ENCODE data around the gene MBD2. TPM values are rescaled to one million over a fixed set of nuclear protein-coding genes. Genes with fewer than 3 reads are reported as not detected.
A peak's percentile ranks its signal among the peaks of the same experiment; 100 is the strongest.

Gene MBD2
- total and polyA plus RNA-seq, 5 donors from 2014 or later = 8.4 to 132 (median 25.2) TPM

- no peaks in the 10 kb centered on the region for H3K36me3 Mint-ChIP-seq
- no peaks in the 10 kb centered on the region for H3K36me3 ChIP-seq (ENCODE audit: control insufficient read depth, insufficient read depth, low read length)
- no peaks in the 10 kb centered on the region for H3K27me3 Mint-ChIP-seq
- peak overlapping the region; percentile 55 for H3K27ac ChIP-seq (ENCODE audit: insufficient read depth, low read length, poor library complexity, severe bottlenecking)
- DNase-seq = peak in 1 of 3 donors; percentile 41
- H3K4me3 ChIP-seq (ENCODE audit: low read depth, low read length) = peak overlapping the region; percentile 34
- H3K27me3 ChIP-seq (ENCODE audit: control insufficient read depth, insufficient read depth, low read length) = no peaks in the 10 kb centered on the region
- H3K9me3 ChIP-seq (ENCODE audit: control insufficient read depth in 2 of 2, low read length in 2 of 2) = no peaks in the 10 kb centered on the region
- H3K9me3 Mint-ChIP-seq = no peaks in the 10 kb centered on the region
- H3K4me3 Mint-ChIP-seq = peak overlapping the region in 3 of 4 donors; percentile 33 to 79 (median 57)
- H3K4me1 Mint-ChIP-seq = peaks cover 10 to 34% (median 20%) of the 10 kb centered on the region in 4 donors
- ATAC-seq (ENCODE audit: low read depth in 2 of 2) = peak in 1 of 2 donors; percentile 38
- H3K27ac Mint-ChIP-seq = peak overlapping the region; percentile 80 to 97 (median 92)
- H3K4me1 ChIP-seq (ENCODE audit: control insufficient read depth, insufficient read depth, low read length, poor library complexity, severe bottlenecking) = peaks cover 28% of the 10 kb centered on the region
These were observed 23.2 kb upstream of the MBD2 start for GRCh38 chr18:54247511-54248175.

GRCh38 chr18:54242327-54242726, 17.9 kb upstream of the MBD2 start:
- Mint-ChIP-seq H3K27ac (no peak overlapping the region), H3K4me1 (peaks cover 0 to 7% (median 5%) of the 10 kb centered on the region in 4 donors), H3K36me3 (no peaks in the 10 kb centered on the region), H3K27me3 (no peaks in the 10 kb centered on the region), H3K4me3 (no peak overlapping the region), H3K9me3 (no peaks in the 10 kb centered on the region)
- DNase-seq (no peak), ATAC-seq (ENCODE audit: low read depth in 2 of 2) (no peak)
- Histone ChIP-seq H3K4me3 (ENCODE audit: low read depth, low read length) (no peak overlapping the region), H3K4me1 (ENCODE audit: control insufficient read depth, insufficient read depth, low read length, poor library complexity, severe bottlenecking) (peaks cover 8% of the 10 kb centered on the region), H3K36me3 (ENCODE audit: control insufficient read depth, insufficient read depth, low read length) (no peaks in the 10 kb centered on the region), H3K9me3 (ENCODE audit: control insufficient read depth in 2 of 2, low read length in 2 of 2) (no peaks in the 10 kb centered on the region), H3K27ac (ENCODE audit: insufficient read depth, low read length, poor library complexity, severe bottlenecking) (no peak overlapping the region), H3K27me3 (ENCODE audit: control insufficient read depth, insufficient read depth, low read length) (peaks cover 2% of the 10 kb centered on the region)

GRCh38 chr18:54241483-54241882, 17.0 kb upstream of the MBD2 start:
- Mint-ChIP-seq H3K4me3 (no peak overlapping the region), H3K27ac (no peak overlapping the region), H3K36me3 (no peaks in the 10 kb centered on the region), H3K4me1 (no peaks in the 10 kb centered on the region), H3K27me3 (no peaks in the 10 kb centered on the region), H3K9me3 (no peaks in the 10 kb centered on the region)
- no peak overlapping the region for H3K4me3 ChIP-seq (ENCODE audit: low read depth, low read length)
- peaks cover 4% of the 10 kb centered on the region for H3K27me3 ChIP-seq (ENCODE audit: control insufficient read depth, insufficient read depth, low read length)
- no peaks in the 10 kb centered on the region for H3K9me3 ChIP-seq (ENCODE audit: control insufficient read depth in 2 of 2, low read length in 2 of 2)
- ATAC-seq (ENCODE audit: low read depth in 2 of 2) = no peak
- H3K4me1 ChIP-seq (ENCODE audit: control insufficient read depth, insufficient read depth, low read length, poor library complexity, severe bottlenecking) = no peaks in the 10 kb centered on the region
- DNase-seq = no peak
- H3K36me3 ChIP-seq (ENCODE audit: control insufficient read depth, insufficient read depth, low read length) = no peaks in the 10 kb centered on the region
- no peak overlapping the region for H3K27ac ChIP-seq (ENCODE audit: insufficient read depth, low read length, poor library complexity, severe bottlenecking)

GRCh38 chr18:54240629-54241107, 16.2 kb upstream of the MBD2 start:
- DNase-seq (no peak), ATAC-seq (ENCODE audit: low read depth in 2 of 2) (no peak)
- no peaks in the 10 kb centered on the region for H3K4me1 ChIP-seq (ENCODE audit: control insufficient read depth, insufficient read depth, low read length, poor library complexity, severe bottlenecking)
- Mint-ChIP-seq H3K9me3 (no peaks in the 10 kb centered on the region), H3K36me3 (no peaks in the 10 kb centered on the region), H3K4me3 (no peak overlapping the region), H3K27me3 (no peaks in the 10 kb centered on the region), H3K4me1 (no peaks in the 10 kb centered on the region), H3K27ac (no peak overlapping the region)
- H3K27ac ChIP-seq (ENCODE audit: insufficient read depth, low read length, poor library complexity, severe bottlenecking) = no peak overlapping the region
- no peaks in the 10 kb centered on the region for H3K9me3 ChIP-seq (ENCODE audit: control insufficient read depth in 2 of 2, low read length in 2 of 2)
- H3K4me3 ChIP-seq (ENCODE audit: low read depth, low read length) = no peak overlapping the region
- H3K36me3 ChIP-seq (ENCODE audit: control insufficient read depth, insufficient read depth, low read length) = no peaks in the 10 kb centered on the region
- H3K27me3 ChIP-seq (ENCODE audit: control insufficient read depth, insufficient read depth, low read length) = peaks cover 6% of the 10 kb centered on the region

- Mint-ChIP-seq H3K36me3 (no peaks in the 10 kb centered on the region), H3K4me3 (no peak overlapping the region), H3K27ac (no peak overlapping the region), H3K4me1 (no peaks in the 10 kb centered on the region), H3K9me3 (no peaks in the 10 kb centered on the region), H3K27me3 (no peaks in the 10 kb centered on the region)
- Histone ChIP-seq H3K36me3 (ENCODE audit: control insufficient read depth, insufficient read depth, low read length) (no peaks in the 10 kb centered on the region), H3K27me3 (ENCODE audit: control insufficient read depth, insufficient read depth, low read length) (peaks cover 6% of the 10 kb centered on the region), H3K4me3 (ENCODE audit: low read depth, low read length) (no peak overlapping the region), H3K27ac (ENCODE audit: insufficient read depth, low read length, poor library complexity, severe bottlenecking) (no peak overlapping the region), H3K9me3 (ENCODE audit: control insufficient read depth in 2 of 2, low read length in 2 of 2) (no peaks in the 10 kb centered on the region), H3K4me1 (ENCODE audit: control insufficient read depth, insufficient read depth, low read length, poor library complexity, severe bottlenecking) (no peaks in the 10 kb centered on the region)
- no peak for ATAC-seq (ENCODE audit: low read depth in 2 of 2)
- no peak for DNase-seq
These were observed 15.1 kb upstream of the MBD2 start for GRCh38 chr18:54239601-54240000.

- H3K9me3 Mint-ChIP-seq = no peaks in the 10 kb centered on the region
- no peak for ATAC-seq (ENCODE audit: low read depth in 2 of 2)
- Histone ChIP-seq H3K4me1 (ENCODE audit: control insufficient read depth, insufficient read depth, low read length, poor library complexity, severe bottlenecking) (no peaks in the 10 kb centered on the region), H3K36me3 (ENCODE audit: control insufficient read depth, insufficient read depth, low read length) (no peaks in the 10 kb centered on the region), H3K4me3 (ENCODE audit: low read depth, low read length) (no peak overlapping the region), H3K9me3 (ENCODE audit: control insufficient read depth in 2 of 2, low read length in 2 of 2) (no peaks in the 10 kb centered on the region), H3K27me3 (ENCODE audit: control insufficient read depth, insufficient read depth, low read length) (peaks cover 6% of the 10 kb centered on the region), H3K27ac (ENCODE audit: insufficient read depth, low read length, poor library complexity, severe bottlenecking) (no peak overlapping the region)
- H3K36me3 Mint-ChIP-seq = no peaks in the 10 kb centered on the region
- DNase-seq = no peak
- no peaks in the 10 kb centered on the region for H3K27me3 Mint-ChIP-seq
- no peak overlapping the region for H3K4me3 Mint-ChIP-seq
- no peak overlapping the region for H3K27ac Mint-ChIP-seq
- H3K4me1 Mint-ChIP-seq = no peaks in the 10 kb centered on the region
These were observed 14.6 kb upstream of the MBD2 start for GRCh38 chr18:54239091-54239490.

GRCh38 chr18:54238173-54238936, 13.9 kb upstream of the MBD2 start:
- no peak overlapping the region for H3K4me3 Mint-ChIP-seq

More at GRCh38 chr18:54238173-54238936, 13.9 kb upstream of the MBD2 start:
- H3K27ac Mint-ChIP-seq = no peak overlapping the region
- no peaks in the 10 kb centered on the region for H3K36me3 ChIP-seq (ENCODE audit: control insufficient read depth, insufficient read depth, low read length)
- H3K36me3 Mint-ChIP-seq = no peaks in the 10 kb centered on the region
- DNase-seq (no peak), ATAC-seq (ENCODE audit: low read depth in 2 of 2) (no peak)
- H3K9me3 Mint-ChIP-seq = no peaks in the 10 kb centered on the region
- H3K9me3 ChIP-seq (ENCODE audit: control insufficient read depth in 2 of 2, low read length in 2 of 2) = no peaks in the 10 kb centered on the region
- H3K27me3 ChIP-seq (ENCODE audit: control insufficient read depth, insufficient read depth, low read length) = peaks cover 6% of the 10 kb centered on the region
- no peaks in the 10 kb centered on the region for H3K4me1 ChIP-seq (ENCODE audit: control insufficient read depth, insufficient read depth, low read length, poor library complexity, severe bottlenecking)
- no peak overlapping the region for H3K4me3 ChIP-seq (ENCODE audit: low read depth, low read length)
- H3K27me3 Mint-ChIP-seq = no peaks in the 10 kb centered on the region
- no peak overlapping the region for H3K27ac ChIP-seq (ENCODE audit: insufficient read depth, low read length, poor library complexity, severe bottlenecking)
- no peaks in the 10 kb centered on the region for H3K4me1 Mint-ChIP-seq
